ENCODE results near the gene PPP1R26.
"Not testable (repeated sequence)": the region's sequence is repeated elsewhere in the genome, so short reads cannot be mapped to it uniquely, and the experiment has no call there.

PPP1R26 gene

DNA sequence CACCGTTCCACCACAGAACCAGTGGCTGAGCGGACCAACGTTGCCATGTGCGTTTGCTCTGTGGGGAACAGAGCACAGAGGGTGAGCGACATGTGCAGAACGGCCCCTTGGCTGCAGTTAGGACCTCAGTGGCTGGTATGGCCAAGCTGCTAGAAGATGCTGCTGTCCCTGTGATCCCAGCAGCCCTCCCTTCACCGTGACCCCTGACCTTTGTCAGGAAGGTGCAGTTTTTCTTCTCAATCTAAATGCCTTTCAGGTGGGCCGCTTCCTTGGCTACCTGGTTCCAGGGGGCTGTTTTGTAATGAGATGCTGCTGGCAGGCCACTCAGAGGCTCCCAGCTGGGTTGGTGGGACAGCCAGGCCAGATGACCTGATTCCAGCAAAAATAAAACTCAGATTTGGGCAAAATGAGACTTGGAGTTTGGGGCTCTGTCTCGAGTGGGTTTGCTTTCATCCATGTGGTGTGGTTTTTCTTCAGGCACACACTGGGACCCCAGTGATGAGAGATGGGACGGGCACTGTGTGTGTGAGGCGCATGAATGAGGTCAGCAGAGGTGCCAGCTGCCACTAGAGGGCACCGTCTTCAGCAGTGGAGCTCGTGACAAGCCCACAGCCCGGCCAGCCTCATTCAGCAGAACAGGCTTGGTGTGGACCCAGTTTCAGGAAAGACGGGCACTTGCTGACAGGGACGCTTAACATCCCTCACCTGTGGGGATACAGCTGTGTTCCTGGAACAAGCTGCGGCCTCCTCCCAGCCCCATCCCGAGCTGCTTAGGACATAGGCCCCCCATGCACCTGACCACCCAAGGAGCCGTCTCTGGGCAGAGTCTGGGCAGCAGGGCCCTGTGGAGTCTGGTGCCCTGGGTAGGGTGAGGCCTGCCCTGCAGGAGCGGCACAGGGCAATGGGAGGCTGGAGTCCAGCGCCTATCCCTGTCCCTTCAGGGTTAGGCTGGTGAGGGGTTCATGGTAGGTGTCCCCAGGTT lies 25.0 kb downstream of the PPP1R26 start:
- peak; percentile 62 for DNase-seq (ENCODE audit: low read depth)

DNA sequence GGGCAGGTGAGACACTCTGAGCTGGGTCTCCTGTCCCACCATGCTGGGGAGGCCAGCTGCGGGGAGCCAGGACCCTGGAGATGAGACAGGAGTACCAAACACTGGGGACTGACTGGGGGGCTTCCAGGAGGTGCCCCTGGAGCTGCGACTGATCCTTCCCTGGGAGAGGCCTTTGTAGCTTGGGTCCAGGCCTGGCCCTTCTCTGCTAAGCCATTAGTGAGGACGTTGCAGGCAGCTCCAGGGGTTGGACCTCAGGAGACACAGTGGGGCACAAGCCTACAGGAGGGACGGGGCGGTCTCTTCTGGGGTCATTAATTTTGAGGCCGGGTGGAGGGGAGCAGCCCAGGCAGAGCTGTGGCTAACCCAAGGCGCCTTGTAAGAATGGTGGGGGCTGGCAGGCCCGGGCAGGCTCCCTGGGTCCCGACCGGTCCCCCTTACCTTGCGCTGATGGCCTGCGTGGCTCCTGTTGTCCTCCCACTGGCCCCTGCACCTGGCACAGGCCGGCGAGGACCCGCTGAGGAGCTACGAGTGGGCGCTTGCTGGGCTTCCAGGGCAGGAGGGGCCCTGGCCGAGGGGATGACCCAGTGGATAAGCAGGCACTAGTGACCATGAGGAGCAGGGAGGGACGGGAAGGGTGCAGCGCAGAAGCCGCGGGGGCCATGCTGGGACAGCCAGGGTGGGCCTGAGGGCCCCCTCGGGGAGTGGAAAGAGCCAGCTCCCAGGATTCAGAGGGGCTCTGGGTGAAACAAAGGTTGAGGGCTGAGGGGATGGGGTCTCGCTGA lies 26.0 kb downstream of the PPP1R26 start:
- no peak for DNase-seq (ENCODE audit: low read depth)

DNA sequence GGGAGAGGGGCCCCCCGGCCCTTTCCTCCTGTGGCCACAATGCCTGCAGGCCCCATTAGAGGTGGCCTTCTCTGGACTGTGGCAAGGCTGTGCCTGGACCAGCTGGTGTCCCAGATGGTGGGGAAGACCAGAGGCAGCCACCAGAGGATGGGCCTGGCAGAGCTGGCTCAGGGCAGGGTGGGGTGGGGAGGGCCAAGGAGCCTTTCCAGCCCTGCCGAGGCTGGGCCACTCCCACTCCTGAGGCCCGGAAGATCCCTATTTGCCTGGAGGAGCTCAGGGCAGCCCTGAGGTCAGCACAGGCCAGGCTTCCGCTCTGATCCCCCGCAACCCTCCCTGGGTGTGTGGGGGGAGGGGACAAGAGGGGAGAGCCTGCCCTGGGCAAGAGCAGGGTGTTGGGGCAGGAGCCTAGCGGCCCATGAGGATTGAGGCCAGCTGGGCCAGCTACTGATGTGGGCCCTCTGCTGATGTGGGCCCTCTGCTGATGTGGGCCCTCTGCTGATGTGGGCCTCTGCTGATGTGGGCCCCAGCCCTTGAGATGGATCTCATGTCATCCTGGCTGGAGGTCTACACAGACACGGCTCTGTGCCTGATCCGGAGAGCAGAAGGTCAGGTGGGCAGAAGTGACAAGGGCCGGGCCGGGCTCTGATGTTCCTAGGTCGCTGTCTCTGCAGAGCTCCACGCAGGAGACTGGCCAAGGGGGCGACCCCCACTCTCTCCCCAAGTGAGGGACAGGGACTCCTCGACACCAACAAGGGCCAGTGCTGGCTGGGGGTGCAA lies 26.9 kb downstream of the PPP1R26 start:
- DNase-seq (ENCODE audit: low read depth): peak; percentile 14

DNA sequence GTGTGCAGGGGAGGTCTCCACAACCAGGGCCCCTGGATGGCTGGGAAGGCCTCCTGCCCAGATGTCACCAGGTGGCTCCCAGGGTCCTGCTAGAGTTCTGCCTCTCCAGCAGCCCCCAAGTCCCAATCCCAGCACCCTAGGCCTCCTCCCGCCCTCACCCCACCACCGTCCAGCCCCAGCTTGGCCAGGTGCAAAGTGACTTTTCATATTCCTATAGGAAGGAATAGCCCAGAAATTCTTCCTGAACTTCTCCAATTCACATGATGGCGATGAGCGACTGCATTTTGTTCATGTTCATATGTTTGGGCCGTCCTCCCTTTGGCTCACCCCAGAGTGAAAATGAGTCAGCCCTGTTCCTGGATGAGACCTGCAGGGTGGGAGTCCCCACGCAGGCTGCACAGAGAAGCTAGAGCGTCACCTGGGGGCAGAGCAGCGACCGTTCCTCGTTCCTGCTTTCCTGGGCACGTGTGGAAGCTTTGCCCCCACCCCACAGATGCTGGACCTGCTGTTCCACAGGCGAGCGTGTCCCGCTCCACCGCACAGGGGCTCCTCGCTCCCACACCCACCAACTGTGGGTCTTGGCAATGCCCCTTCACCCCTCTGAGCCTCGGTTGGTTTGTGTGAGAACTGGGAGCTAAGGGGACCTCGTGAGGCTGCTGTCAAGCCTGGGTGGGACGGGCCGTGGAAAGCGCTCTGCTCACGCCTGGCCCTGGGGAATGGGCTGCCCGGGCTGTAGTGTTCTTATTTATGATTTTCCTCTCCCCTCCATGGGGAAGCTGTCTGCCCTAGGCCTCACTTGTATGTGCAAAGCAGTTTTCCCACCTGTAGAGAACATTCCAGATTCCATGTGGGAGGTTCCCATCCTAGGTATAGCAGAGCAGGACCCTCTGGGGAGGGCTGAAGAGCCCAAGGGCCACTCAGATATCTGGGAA lies 27.8 kb downstream of the PPP1R26 start:
- no peak for DNase-seq (ENCODE audit: low read depth)

DNA sequence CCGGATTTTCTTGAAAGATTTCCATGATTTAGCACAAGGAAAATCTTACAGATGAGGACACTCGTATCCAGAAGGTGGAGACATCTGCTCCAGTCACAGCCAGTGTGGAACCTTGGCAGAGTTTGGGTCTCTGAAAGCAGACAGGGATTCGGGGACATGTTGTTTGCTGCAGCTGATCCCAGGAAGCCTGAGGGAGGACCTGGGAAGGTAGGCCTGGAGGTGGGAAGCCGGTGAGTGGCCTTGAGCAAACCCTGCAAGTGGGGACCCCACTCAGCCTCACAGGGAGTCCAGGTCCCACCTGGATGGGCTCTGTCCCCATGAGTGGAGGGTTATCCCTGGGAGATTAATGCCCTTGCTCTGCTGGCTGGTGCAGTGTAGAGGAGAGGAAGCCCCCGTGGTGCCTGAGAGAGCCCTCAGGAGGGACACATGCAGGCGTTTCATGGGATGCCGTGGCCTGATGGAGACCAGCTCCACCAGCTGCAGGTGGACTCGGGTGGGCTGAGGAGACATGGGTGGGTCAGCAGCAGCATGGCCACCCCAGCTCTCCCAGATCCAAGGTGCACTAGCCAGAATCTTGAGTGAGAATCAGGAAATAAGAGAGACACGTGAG lies 28.7 kb downstream of the PPP1R26 start:
- DNase-seq (ENCODE audit: low read depth): no peak

DNA sequence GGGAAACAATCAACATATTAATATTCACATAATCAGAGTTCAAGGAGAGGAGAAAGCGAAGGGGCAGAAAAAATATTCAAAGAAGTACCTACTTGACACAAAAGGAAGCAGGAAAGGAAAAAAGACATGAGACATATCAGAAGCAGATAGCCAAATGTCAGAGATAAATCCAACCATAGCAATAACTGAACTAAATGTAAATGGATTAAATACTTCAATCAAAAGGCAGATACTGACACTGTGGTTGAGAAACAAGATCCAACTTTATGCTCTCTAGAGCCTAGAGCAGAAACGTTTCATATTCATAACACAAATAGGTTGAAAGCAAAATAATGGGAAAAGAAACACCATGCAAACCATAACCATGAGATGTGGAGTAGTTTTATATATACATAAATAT lies 29.9 kb downstream of the PPP1R26 start:
- no peak for DNase-seq (ENCODE audit: low read depth)

DNA sequence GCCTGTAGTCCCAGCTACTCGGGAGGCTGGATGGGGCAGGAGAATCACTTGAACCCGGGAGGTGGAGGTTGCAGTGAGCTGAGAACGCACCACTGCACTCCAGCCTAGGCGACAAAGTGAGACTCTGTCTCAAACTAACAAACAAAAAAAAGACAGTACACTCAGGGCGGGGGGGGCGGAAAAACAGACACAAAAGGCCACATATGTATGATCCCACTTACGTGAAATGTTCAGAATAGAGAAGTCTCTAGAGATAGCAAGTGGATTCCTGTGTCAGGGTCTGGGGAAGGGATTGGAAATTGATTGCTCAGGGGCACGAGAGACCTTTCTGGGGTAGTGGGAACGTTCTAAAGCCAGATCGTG lies 32.6 kb downstream of the PPP1R26 start:
- DNase-seq (ENCODE audit: low read depth): no peak

DNA sequence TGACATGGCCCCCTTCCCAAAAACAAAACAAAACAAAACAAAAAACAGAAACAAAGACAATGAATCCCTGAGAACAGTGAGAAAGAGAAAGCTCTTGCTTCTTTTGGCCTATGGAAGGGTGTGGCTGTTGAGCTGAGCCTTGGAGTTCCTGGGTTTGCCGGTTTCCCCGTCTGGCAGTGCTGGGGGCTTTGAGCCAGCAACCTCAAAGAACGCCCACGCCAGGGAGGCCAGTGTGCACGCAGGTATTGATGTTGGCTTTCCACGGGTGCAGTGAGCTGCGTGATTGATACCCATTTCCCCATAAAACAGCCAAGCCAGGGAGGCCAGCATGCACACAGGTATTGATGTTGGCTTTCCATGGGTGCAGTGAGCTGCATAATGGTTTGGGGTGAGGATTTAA lies 33.3 kb downstream of the PPP1R26 start:
- DNase-seq (ENCODE audit: low read depth): no peak

DNA sequence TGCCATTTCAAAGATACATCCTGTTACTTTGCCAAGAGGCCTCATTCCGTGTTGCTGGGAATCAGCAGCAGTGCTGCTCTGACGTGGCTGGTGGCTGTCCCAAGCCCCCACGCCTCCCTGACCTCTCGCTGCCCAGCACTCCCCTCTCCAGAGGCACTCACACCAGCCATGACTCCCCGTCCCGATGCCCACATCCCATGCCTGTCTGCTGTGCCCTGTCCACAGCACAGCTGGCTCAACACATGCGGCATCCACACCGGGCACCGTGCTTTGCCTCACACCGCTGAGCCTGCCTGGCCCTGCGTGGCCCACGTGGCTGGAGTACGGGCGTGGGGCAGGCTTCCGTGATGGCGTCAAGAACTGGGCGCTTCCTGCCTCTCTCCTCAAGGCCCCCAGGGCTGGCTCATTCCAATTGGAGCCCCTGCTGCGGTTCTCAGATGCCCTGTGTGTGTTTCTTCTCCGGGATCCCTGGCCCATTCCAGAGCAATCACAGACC lies 33.8 kb downstream of the PPP1R26 start:
- no peak for DNase-seq (ENCODE audit: low read depth)

DNA sequence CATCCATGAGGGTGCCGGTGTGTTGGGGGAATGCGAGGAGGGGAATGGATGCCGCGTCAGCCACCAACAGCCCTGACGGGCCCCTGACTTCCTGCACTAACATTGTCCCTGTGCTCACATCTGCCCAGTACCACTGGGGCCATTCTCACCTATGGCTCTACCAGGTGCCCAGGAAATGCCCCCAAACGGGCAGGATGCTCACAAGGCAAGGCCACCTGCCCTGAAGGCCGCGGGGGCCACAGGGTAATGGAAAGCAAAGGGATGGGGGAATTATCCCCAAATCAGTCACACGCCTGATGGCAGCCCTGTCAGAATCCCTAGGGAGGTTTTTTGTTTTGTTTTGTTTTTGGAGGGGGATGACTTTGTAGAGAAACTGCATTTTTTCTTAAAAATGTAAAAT lies 34.3 kb downstream of the PPP1R26 start:
- DNase-seq (ENCODE audit: low read depth): not testable (repeated sequence)

DNA sequence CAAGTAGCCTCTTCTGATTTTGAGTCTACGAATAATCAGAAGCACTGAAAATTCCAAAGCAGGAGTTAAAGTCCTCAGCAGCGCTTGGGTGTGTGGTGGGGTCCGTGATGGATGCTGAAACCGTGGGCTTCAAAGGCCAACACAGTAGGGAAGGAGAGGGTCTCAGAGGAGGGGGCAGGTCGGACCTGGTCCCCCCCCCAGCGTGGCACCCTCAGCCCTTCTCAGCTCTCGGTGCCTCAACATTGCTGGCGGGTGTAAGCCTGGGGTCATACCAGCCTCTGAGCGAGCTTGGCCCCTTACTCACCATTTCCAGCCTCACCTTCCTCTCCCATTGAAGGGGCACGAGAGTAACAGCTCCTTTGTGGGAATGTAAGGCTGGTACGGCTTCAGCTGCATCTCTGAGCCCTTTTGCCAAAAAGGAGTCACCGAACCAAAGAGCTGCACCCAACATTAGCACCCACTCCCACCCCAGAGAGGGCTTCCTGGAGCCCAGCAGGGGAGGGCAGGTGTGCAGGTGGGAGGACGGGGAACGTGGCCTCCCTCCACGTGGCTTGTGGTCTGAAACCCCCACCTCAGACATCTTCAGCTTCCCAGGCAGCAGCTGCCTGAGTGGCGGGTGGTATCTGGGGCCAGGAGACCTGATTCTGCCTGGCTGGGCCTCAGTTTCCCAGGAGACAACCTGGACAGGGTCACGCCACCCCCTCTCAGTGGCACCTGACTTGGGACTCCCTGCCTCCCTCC lies 34.9 kb downstream of the PPP1R26 start:
- DNase-seq (ENCODE audit: low read depth): no peak

DNA sequence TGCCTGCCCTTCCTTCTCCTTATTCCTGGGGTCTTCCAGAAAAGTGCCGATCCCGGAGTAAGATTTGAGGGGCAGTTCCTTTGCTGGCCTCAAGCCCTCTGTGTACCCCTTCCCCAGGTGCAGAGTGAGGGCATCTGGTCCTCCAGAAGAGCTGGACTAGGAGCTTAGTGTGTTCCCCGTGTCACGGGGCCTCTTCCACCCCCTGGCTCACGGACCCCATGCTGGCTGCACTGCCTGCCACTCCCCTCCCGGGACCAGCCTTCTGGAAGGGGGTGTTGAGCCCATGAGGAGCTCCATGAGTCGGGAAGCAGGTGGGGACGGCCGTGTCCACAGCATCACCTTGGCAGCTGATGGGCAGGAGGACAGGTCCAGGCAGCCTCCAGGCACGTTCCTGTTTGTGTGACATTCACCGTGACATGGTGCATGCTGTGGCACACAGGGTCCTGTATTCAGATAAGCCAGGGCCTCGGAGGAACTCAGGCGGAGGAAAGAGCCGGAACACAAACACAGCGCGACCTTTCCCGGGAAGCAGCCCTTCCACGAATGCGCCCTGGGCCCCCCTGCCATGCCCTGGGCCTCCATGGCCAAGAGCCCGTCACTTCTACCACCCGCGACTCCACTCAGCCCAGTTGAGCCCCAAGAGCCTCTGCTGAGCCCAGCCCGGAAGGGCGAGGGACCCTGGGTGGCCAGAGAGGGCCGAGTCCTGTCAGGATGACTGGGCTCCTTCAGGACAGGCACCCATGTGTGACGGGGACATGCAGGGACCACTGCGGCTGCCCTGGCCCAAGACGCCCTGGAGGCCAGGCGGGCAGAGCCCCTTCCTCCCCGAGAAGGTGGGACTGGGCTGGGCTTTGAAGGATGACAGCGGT lies 35.7 kb downstream of the PPP1R26 start:
- DNase-seq (ENCODE audit: low read depth): no peak

DNA sequence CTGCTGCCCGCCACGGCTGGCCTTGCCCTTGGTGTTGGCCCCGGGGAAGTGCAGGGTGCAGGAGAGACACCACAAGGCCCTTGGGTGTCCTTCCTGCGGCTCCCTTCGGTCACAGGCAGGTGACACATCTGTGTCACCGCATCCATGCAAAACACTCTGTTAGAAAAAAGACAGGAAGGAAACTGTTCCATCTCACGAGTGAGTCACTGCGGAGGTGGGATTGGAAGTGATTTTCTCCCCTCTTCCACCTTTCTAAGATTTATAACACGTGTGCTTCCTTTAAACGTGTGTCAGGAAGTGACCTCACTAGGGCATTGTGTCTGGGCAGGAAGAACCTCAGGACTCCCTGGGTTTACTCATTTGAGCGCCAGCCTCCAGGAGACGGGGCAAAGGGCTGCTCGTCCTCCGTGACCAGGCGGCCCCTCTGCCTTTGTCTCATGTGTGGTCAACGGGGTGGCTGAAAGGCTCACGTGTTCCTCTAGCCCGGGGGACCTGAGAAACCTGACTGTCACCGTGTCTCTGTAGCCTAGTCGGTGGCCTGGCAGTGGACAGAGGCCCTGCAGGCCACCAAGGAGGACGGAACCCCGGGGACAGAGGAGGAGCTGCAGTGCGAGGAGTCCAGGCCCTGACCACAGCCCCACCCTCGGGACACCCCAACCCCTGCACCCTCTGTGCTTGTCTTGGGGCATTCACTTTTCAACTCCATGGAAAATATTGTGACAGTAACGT lies 36.7 kb downstream of the PPP1R26 start:
- no peak for DNase-seq (ENCODE audit: low read depth)

DNA sequence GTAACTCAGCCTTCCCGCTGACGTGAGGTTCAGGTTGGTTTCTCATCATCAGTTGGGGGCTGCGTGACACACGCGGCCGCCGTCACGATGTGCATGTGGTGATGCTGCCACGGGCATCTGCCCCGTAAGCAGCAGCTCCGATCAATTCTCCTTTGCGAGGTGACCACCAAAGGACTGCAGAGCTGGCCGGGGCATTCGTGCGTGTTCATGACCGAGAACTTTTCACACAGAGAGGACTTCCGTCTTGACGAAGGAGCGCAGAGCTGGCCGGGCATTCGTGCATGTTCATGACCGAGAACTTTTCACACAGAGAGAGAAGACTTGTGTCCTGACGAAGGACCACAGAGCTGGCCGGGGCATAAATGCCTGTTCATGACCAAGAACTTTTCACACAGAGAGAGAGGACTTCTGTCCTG lies 37.8 kb downstream of the PPP1R26 start:
- no peak for DNase-seq (ENCODE audit: low read depth)

DNA sequence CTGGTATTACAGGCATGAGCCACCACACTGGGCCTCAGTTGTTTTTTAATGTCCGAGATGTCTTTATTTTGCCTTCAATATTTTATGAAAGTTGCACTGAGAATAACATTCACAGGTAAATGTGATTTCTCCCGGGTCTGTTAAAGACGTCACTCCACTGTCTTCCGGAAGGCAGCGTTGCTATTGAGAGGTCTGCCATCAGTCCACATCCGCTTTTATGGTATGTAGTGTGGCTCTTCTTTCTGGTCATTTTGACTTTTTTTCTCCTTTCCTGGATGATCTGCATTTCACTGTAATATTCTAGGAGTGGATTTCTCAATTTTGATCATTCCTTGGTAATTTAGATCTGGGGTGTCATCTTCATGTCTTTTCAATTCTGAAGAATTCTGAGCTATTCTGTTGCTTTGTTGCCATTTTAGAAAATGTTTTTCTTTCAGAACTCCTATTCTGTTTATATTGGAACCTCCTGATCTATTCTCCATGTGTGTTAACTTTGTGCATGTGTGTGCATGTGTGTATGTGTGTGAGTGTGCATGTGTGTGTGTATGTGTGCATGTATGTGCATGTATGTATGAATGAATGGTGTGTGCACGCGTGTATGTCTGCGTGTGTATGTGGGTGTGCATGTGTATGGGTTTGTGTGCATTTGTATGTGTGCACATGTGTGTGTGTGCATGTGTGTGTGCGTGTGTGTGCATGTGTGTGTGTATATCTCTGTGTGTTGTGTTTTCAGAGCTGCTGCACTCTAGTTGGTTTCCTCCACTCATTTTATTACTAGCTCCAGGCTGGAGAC lies 39.8 kb downstream of the PPP1R26 start:
- DNase-seq (ENCODE audit: low read depth): no peak

DNA sequence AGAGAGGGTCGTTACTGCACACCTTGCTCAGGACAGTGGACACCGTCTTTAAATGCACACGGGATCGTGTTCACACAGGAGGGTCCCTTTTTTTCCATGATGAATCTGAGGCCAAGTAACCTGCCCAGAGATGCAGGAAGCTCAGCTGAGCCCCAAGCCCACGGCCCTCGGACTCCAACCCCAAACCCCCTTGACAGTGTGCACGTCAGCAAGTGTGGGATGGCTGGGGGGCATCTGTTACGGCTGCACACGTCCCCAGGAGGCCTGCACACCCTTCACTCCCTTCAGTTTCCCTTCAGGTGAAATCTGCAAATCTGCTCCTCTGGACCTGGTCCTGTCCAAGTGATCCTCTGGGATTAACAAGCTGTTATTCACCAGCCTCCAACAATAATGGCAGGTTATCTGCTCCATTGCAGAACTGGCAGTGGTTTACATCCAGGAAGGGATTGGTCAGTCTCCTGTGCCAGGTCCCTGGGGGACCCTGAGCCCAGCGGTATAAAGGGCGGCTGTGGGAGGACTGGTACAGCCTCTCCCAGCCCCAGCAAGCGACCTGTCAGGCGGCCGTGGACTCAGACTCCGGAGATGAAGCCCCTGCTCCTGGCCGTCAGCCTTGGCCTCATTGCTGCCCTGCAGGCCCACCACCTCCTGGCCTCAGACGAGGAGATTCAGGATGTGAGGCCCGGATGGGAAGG lies 41.5 kb downstream of the PPP1R26 start, which contains the start of gene LCN1:
Gene LCN1, plus strand, starts transcription at position 525 of the 692 bp plus-strand sequence. Its CDS starts 58 bp downstream, at position 583.
- DNase-seq (ENCODE audit: low read depth): no peak
